HG03095 (cell line): Measurements from ENCODE around the gene ZMIZ1.

ENCODE experiments used
- ATAC-seq: cut with Tn5 transposase; IDR thresholded peaks from one replicate; pipeline ENCODE4 v1.9.1; 2021; ENCODE audit warnings: moderate library complexity; ENCODE audit not compliant: unreplicated experiment

ZMIZ1 gene

DNA sequence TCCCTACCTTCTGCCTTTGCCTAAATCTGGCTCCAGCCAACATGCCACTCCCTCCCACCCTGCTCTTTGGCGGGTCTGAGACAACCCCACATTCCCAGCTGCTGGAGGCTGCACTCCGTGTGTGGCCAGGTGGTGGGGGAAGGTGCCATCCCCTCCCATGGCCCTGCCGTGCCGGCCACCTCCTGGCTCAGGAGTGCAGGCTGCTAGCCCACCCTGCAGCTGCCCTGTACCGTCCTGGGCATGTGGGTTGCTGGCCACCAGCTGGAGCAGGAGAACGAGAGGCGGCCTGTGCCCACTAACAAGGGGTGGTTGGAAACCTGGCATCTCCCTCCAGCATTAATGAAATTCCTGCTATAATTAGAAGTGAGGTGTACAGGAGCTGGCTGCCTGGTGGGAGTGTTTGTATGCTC, 97.6 kb downstream of the ZMIZ1 start:
- no peak for ATAC-seq

DNA sequence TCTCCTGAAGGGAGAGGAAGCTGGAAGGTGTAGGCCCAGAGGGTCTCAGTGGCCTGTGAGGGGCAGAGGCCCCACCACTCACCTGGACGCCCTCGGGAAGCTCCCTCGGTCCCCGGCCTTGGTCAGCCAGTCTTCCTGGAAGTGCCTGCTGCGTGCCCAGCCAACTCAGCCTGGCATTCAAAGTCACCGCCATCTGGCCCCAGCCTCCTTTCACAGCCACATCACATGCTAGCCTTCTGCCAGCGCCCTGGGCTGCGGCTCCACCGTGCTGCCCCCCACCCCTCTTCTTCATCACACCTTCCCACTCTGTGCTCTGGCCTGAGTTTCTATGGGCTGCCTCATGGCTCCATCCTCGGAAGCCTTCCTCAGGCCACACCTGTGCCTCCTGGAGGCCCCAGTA, 98.0 kb downstream of the ZMIZ1 start:
- no peak for ATAC-seq

GRCh38 chr10:79167537-79167936, 98.8 kb downstream of the ZMIZ1 start:
- ATAC-seq: no peak

- no peak for ATAC-seq
Measured at GRCh38 chr10:79168210-79168609, 99.4 kb downstream of the ZMIZ1 start.

DNA sequence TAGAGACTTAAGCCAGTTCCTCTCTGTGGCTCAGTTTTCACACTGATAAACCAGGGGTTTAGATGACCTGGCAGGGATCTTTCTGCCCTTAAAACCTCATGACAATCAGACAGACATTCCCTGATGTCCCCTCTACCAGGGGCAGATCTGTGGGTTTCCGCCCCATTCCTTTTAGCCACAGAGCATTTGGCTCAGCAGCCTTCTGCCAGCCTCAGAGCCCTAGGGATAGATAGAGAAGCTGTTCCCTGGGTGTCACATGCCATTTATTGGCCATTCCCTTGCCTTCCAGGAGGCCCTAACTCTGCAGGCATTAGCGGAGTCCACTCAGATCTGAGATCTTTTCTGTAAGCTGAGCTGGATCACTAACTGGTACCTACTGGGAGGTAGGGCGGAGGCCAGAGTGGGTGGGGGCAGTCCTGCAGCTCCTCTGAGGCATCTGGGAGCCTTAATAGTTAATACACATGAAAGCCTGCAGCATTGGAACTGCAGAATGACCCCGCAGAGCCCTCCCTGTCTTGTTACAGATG, 101.5 kb downstream of the ZMIZ1 start:
- no peak for ATAC-seq

DNA sequence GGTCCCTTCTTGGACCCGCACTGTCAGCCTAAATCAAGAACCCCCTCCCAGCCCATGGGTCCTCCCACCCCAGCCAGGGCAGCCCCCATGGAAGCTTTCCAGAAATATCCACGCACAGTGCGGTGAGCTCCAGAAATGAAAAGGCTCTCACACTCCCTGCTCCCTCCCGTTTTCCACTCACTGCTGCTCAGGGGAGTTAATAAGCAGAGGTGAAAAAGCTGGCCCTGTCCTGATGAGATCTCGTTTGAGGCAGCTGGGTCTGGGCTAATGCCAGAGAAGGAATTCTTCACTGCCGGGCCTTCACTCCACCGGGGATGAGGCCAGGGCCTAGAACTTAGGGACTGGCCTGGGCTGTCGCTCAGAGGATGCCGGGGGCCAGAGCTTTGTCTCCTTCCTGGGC, 102.2 kb downstream of the ZMIZ1 start:
- ATAC-seq: no peak

DNA sequence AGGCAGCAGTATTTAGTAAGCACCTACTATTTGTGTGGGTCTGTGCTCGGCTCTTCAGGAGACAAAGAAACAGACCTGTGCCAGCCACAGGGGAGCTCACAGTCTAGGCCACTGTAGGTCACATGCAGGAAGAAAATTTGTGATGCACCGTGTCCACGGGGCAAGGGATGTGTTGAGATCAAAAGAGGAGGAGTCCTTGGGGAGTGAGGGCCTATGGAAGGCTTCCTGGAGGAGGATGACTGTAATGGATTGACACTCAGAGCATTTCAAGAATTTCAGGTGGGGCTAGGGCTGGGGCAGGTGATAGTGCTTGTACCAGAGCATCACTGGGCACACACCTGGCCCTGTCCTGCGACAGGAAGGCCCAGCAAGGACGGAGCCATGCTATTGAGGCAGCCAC, 102.7 kb downstream of the ZMIZ1 start:
- ATAC-seq: no peak

GRCh38 chr10:79172881-79173280, 104.1 kb downstream of the ZMIZ1 start:
- ATAC-seq: no peak

DNA sequence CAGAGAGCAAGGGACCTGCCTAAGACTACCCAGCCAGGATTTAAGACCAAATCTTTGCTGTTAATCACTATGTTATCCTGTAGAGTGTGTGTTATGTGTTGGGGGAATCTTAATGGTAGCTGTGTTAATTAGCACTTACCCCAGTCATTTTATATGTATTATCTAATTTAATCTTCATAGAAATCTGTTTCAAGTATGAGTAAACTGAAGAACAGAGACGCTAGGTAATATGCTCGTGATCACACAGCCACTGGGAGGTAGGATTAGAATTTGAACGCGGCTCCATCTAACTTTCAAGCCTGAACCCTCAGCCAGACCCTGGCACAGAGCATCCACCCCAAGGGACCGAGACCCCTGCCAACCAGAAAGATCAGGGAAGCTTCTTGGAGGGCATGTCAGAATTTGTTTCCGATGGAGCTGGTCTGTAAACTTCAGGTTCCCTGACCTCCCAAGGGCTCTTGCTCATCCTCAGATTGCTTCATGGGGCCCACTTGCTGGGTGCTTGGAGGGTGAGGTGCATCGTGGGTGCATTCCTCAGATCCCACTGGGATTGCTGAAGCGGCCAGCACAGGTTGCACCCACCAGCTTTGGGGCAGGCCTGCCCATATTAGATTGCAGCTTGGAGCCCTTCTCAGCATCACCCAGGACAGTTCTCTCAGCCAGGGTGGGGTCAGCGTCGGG, 105.0 kb downstream of the ZMIZ1 start:
- ATAC-seq: no peak

GRCh38 chr10:79176052-79176501, 107.3 kb downstream of the ZMIZ1 start:
- ATAC-seq: no peak

GRCh38 chr10:79176949-79177602, 108.3 kb downstream of the ZMIZ1 start:
- ATAC-seq: no peak

DNA sequence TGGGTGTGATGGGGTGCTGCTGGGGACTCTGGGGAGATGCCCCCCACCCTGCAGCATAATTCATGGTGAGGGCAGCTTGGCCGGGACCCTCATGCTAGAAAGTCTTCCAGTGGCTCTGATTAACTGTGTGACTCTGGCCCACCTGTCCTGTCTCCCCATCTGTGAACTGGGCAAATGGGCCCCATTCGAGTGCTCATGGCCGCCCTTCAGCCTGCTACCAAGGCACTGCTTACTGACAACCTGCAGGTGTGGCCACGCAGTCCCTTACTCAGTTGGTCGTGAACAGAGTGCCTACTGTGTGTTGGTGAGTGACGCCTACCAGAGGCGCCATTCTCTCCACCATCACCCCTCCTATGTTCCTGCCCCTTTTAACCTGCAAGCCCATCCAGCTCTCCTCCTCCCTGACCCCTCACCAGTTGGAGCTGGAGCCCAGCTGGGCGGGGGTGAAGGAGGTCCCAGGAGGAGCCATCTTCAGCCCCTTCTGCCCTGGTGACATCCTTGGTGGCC, 109.4 kb downstream of the ZMIZ1 start:
- no peak for ATAC-seq

GRCh38 chr10:79178614-79179163, 109.9 kb downstream of the ZMIZ1 start:
- ATAC-seq: no peak

DNA sequence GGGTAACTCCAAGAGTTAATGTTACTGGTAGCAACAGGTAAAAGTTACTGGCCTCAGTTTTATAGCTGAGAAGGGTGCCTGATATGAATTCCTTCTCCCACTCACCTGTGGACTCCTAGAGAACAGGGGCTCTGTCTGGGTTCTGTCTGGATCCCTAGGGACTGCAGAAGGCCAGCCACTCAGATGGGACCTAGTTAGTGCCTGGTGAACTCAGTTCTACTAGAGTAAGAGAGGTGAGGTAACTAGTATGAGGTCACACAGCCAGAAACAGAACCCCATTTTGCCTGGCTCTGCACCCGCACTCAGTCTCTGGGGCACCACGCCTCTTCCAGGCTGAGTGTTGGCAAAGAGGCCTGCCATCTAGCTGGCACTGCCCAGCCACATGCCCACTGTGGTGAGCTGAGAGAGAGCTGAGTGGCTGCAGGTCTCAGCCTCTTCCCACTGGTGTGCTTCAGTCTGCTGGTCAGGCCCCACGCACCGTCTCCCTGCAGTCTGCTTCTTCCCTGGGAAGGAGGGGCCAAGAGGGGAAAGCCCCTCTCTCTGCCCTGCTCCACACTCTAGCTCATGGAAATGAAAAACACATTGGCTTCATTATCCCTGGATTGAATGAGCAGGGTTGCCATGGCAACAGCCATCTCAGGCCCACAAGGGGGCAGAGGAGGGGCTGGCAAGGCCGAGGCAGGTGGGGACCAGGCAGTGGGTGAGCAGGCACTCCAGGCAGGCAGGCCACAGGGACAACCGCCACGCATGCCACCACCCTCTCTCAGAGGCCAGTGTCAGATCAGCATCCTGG, 110.6 kb downstream of the ZMIZ1 start:
- no peak for ATAC-seq

DNA sequence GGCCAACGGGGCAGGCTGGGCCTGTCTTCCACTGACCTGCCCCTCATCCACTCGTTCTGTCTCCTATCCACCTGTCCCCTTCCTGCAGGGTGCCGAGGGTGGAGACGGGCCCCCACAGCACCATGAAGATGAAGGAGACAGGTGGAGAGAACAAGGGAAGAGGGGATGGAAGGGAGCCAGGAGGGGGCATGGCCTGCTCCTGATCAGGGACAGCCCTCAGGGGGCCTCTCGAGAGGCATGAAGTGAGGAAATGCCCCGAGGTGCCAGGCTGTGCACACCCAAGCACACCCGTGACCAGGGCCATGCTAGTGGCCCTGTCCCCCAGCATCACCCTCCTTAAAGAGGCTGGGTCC, 111.2 kb downstream of the ZMIZ1 start:
- no peak for ATAC-seq

DNA sequence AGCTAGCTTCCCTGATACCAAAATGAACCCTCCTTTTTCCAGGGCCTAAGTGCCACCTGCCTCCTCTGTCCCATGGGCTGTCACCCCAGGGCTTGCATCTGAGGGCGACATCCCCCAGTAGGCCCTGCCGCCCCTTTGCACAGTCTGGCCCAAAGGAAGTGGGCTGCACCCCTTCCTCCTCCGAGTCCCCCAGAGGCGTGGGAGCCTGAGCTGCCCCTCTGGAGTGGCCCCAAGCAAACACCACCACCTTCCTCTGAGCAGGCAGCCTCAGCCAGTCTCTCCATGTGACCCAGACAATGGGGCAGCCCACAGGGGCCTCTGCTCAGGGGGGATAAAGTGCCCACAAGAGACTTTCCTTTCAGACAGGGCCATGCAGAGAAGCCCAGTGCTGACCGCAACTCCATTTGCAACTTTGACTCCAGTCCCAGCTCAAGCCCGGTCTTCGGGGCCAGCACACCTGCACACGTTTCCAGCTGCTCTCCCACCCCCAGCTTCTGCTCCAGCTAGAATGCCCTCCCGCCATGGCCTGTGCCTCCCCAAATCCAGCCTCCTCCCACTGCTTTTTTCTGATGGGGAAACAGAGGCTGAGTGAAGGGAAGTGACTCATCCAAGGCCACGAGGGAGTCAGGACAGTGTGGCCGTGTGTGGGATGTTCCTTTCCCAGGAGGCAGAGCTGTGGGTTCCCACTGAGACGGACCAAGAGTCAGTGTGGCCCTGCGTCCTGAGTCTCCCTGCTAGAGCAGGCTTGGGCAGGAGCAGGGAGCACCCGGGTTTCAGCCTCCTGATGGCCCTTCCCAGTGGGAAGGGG, 111.9 kb downstream of the ZMIZ1 start:
- ATAC-seq: no peak

GRCh38 chr10:79181227-79181626, 112.5 kb downstream of the ZMIZ1 start:
- no peak for ATAC-seq

DNA sequence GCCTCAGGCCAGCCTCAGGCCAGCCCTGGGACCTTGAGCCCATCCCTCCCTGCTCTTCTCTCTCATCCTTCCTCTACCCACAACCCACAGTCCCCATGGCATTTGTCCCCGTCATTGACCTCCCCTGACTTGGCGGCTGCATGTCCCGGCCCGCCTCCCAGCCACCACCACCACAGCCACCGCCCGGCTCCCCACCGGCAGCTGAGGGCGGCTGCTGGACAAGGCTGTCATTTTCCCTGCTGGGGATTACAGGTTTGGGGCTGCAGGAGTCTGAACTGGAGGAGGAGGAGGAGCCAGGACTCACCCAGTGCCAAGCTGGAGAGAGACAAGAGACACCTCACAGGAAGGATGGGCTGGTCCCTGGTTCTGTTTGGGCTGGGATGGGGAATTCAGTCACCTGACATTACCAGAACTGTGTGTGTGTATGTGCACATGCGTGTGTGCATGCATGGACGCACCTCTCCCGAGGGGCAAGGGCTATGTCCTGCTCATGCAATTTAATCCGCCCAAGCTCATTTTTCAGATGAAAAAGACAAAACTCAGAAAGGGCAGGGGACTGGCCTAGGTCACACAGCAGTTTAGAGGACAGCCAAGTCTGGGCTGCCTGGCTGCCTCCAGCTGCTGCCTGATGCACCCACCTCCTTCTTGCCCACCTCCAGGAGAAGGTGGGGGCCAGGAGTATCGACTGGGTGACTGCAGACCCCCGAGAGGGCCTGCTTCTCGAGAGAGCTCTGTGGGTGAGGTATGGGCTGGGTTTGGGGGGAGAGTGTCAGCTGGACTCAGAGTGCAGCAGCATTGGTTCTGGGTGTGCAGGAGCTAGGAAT, 113.1 kb downstream of the ZMIZ1 start:
- no peak for ATAC-seq

- no peak for ATAC-seq
Measured at GRCh38 chr10:79182781-79183467, 114.2 kb downstream of the ZMIZ1 start.
